GM15510 (cell line): ENCODE measurements around the gene ZWILCH.

Experiments used
- POLR2A ChIP-seq: IDR thresholded peaks from 3 replicates; pipeline ENCODE4 v1.6.1; 2011; ENCODE audit warnings: borderline replicate concordance; ENCODE audit not compliant: insufficient read length; ENCODE audit errors: extremely low read depth

Gene ZWILCH

DNA sequence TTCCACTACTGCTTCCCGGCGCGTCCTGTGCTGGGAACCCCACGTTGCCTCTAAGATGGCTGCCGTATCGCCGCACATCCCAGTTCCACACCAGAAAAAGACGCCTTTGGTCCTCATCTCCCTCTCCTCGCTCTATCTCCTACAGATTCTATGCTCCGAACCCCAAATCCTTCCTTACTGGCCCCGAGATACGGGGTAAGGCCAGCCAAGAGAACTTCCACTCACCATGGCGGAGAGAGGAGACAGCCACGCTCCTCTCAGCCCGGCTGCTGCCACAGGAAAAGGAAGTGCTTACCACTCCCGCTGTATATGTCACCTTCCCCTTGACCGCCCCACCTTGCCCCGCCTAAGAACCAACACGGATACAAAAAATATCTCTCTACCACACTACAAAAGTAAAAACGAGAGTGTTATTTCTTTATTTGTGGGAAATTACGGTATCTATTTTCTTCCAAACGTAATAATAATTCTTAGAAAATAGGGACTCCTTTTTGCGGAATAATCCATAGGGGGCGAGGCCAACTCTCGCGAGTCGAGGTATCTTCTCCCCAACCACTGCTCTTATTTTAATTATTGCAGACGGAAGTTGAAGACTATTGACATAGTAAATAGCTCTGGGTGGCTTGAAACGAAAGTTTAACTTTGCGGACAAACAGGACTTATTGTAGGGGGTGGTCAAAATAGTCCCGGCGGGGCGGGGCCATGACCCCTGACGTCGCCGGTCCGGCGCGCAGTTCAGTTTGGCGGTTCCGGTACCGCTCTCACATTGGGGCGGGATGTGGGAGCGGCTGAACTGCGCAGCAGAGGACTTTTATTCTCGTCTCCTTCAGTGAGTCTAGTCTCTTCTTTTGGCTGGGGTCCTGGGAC lies at the start of gene ZWILCH, which contains the start of gene RPL4:
Gene ZWILCH, plus strand, starts transcription at position 764 of the 867 bp plus-strand sequence. Its CDS starts 13 bp downstream, at position 777.
Gene RPL4, minus strand, starts transcription at position 293 of the 867 bp plus-strand sequence. Its CDS starts 65 bp downstream, at position 228.
- TF ChIP-seq POLR2A = peak; percentile 91

GRCh38 chr15:66456211-66456610 lies 48.9 kb upstream of the ZWILCH start:
- TF ChIP-seq POLR2A = no peak

DNA sequence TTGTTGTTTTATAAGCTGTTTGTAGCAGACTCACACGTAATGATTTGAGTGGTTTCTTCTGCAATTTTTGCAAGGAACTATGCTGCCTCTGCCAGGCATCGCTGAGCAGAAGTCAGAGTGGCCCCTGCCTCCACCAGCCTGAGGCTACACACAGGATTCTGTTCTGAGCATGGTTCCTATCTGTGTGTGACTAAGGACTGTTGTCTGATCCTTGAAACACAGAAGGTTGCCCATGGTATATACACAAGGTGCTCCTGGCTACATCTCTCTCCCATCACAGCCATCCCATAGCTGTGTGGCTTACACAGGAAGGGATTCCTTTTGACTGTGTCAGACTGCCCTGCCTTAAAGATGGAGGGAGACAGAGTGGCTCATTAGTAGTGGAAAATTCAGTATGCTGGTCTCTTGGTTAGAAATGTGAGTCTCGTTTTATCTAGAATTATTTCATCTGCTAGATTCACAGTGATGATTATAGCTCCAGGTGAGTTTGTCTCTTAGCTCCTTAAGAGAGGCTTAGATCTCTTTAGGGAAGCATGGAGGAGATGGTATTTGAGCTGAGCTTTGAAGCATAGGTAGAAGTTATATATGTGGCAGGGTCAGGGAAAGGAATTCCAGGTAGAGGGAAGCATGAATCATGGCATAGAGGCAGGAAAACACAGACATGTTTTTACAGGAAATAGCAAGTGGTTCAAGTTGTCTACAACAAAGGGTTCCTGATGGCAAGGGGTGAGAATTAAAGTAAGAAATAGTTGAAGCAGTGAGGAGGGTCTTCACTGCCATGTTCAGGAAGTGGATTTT lies 45.1 kb upstream of the ZWILCH start:
- TF ChIP-seq POLR2A = no peak

DNA sequence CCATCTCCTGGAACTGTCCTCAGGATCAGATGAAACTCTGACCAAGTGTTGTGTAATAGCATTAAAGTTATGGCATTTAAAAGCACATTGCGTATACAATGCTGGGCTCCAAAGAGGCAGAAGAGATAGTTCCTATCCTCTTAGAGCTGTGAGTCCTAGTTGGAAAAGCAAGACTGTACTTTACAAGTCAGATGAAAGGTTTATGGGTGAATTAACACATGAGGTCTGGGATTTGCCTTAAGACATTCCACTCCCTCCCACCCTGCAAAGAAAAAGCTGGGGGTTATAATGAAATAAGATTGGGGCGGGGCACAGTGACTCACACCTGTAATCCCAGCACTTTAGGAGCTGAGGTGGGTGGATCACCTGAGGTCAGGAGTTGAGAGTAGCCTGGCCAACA lies 43.2 kb upstream of the ZWILCH start:
- no peak for TF ChIP-seq POLR2A

GRCh38 chr15:66462627-66463026 lies 42.5 kb upstream of the ZWILCH start:
- TF ChIP-seq POLR2A = no peak

DNA sequence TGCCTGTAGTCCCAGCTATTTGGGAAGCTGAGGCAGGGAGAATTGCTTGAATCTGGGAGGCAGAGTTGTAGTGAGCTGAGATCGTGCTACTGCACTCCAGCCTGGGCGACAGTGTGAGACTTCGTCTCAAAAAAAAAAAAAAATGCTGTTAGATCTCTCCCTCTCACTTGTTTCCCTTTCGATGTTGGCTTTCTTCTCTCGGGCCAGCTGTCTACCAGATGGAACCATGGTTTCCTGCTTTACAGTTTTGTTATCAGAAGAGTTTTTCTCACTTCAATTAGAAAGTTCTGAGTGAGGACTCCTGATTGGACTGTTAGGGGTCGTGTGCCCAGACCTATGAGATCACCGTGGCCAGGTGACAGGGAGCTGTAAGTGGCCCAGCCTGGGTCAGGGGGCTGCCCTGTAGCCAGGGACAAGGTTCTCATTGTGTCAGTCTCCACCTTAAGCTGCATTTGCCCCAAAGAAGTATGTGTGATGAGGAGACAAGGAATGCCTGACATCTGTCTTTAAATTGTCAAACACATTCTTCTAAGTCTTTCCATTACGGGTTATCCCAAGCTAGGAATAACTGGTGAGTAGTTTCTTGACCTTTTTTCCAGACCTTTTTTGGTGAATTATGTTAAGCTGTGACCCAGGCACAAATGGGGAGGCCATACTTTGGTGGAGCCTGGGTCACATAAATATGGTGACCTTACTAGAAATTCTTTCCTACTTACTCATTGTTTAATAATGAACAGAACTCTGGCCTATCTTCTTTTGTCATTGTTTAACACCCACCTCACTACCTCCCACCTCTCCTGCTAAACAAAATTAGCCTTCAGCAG lies 32.7 kb upstream of the ZWILCH start:
- no peak for TF ChIP-seq POLR2A

GRCh38 chr15:66474135-66474534 lies 31.0 kb upstream of the ZWILCH start:
- no peak for TF ChIP-seq POLR2A

DNA sequence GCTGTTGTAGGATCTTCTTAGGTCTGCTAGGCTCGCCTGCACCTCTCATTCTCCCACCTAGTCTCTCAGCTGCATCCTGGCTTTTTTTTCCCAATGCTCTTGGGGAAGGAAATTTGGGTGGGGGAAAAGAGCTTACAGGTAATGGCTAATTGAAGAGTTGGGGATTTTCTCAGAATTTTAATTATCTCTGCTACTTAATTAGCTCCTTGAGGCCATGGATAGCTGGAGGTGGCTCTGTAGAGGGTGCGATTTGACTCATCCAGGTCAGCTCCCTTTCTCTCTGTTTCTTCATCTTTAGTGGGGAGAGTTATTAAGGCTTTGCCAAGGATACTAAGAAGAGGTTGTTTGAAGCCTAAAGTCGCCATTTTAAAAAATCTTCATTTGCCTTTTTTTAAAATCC lies 30.2 kb upstream of the ZWILCH start:
- TF ChIP-seq POLR2A = no peak

DNA sequence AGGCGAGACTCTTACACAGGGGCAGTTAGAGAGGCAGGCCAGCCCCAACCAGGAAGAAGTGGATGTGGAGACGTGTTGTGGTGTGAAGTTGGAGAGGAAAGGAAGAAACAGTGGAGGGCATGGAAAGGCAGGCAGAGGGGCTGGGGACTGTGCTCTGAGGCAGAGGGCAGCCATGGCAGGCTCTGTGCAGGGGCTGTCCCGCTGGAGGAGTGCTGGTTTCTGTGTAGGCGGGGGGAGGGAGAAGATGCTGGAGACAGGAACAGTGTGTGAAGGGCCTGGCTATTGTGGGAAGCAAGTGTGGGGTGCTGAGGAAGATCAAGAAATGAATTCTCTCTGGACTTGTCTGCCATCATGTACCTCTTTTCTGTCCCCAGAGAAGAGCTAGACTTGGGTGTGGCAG lies 28.6 kb upstream of the ZWILCH start:
- no peak for TF ChIP-seq POLR2A

DNA sequence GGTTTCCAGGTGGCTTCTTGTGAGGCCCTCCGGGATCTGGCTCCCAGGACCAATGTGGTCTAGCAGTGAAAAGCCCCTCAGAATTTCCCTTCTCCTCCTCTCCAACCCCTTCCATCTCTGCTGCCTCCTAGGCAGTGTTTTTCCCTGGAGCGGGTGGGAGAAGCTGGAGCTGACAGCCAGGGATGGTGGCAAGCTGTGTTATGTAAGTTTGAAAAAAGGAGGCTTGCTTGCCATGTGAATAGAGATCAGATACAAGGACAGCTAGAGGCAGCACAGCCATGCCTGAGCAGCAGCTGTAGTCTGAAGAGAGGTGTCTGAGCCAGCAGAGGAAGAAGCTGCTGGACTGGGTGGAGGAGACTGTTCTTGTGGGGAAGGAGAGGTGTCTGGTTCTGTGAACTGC lies 28.1 kb upstream of the ZWILCH start:
- TF ChIP-seq POLR2A = no peak

- TF ChIP-seq POLR2A = no peak
Observed at GRCh38 chr15:66480267-66480666, 24.9 kb upstream of the ZWILCH start.

DNA sequence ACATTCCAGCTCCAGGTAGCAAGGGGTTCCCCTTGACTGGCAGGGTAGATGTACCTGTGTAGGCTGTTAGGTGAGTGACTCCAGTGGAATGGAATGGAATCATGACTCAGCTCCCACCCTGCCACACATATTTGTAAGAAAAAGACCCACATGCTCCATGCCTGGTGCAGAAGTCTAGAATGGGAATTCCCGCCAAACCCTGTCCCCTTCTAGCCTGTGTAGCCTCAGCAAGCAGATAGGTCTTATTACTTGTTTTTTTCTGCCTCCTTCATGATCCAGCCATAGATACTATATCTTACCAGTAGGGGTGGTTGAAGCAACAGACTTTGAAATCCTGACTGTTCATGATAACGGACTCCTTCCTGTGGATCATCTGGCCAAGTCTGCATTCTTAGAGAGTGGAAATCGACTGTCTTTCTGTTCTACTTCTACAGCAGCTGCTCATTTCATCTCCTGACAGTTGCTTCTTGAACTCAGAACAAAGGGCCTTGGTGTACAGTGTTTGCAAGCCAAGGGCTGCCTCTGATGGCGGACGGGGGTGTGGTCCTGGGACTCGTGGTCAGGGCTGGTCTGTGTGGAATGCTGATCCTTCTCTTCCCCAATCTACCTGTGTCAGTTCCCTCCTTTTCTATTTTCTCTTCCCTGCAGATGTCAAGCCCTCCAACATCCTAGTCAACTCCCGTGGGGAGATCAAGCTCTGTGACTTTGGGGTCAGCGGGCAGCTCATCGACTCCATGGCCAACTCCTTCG lies 23.8 kb upstream of the ZWILCH start:
- no peak for TF ChIP-seq POLR2A

GRCh38 chr15:66482539-66482938 lies 22.6 kb upstream of the ZWILCH start:
- TF ChIP-seq POLR2A = no peak

DNA sequence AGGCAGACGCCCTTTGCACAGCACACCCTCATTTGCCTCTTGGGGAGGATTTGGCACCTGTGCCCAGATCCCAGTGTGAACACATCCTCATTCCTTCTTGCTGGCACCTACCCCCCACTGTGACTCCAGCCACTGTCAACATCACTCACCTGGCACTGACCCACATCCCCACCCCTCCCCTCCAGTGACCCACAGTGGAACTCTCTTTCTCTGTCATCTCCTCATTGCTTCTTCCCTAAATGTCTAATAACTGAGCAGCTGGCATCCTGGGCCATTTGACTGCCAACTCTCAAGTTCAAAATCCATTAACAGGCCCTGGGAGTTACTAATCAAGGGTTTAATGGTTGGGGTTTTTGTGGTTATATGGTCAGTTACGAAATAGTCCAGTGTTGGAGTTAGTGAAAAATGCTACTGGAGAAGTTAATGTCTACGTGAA lies 22.0 kb upstream of the ZWILCH start:
- TF ChIP-seq POLR2A = no peak
